GM18507 (cell line): Measurements from ENCODE around the gene ABR.
"Not testable (repeated sequence)": the region's sequence is repeated elsewhere in the genome, so short reads cannot be mapped to it uniquely, and the experiment has no call there.

Source experiments
- DNase-seq: peaks from one replicate; pipeline ENCODE4 v3.0.0; 2011; ENCODE audit warnings: low read depth; ENCODE audit not compliant: insufficient read length; ENCODE audit errors: extremely low spot score
- FAIRE-seq: peaks from 2 replicates; lab custom pipeline; 2011; peaks lifted over from hg19 to GRCh38; lab: Jason Lieb, UNC

Gene ABR

DNA sequence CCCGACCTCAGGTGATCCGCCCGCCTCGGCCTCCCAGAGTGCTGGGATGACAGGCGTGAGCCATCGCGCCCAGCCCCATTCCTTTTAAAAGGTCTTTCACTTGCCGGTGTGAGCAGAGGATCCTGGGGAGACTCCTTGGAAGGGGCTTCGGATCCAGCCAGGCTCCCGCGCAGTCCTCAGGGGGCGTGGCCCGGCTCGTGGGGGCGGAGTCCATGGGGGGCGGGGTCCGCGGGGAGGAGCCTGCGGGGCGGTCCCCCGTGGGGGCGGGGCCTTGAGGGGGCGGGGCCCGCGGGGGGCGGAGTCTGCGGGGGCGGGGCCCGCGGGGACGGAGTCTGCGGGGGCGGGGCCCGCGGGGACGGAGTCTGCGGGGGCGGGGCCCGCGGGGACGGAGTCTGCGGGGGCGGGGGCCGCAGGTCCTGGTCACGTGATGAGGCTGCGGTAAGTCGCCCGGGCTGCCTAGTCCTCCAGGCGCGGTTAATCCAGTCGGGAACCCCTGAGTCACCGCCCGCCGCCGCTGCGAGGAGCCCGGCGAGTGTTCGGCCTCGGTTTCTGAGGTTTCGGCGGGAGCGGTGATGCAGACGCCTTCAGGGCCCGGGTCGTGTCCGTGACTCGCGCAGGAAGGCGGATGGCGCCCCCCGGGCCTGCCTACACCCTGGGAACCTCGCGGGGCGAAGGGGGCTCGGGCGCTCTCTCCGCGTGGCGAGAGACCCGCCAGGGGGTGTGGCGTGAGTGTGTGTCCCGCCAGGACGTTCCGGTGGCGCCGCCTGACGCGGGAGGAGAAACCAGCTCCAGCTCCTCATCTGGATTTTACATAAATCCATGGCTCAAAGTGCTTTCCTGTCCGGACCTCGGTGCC is 23.6 kb upstream of the ABR start:
- FAIRE-seq (peak; percentile 9), DNase-seq (no peak)

DNA sequence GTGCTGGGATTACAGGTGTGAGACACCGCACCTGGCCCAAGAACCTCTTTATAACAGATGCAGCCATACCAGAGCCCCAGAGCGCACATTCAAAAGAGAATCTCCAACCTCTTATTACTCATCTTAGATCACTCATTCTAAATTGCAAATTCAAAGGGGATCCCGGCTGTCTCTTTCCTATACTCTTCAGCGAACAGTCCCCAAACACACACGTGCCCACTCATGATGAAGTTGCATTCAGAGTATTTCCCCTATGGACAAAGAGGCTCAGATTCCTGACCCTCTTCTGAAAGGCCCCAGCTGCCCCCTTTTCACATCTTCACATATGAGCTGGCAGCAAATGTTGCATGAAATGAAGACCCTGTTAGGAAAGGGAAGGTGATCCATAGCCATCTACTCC is 22.5 kb upstream of the ABR start:
- FAIRE-seq = no peak
- DNase-seq = no peak

DNA sequence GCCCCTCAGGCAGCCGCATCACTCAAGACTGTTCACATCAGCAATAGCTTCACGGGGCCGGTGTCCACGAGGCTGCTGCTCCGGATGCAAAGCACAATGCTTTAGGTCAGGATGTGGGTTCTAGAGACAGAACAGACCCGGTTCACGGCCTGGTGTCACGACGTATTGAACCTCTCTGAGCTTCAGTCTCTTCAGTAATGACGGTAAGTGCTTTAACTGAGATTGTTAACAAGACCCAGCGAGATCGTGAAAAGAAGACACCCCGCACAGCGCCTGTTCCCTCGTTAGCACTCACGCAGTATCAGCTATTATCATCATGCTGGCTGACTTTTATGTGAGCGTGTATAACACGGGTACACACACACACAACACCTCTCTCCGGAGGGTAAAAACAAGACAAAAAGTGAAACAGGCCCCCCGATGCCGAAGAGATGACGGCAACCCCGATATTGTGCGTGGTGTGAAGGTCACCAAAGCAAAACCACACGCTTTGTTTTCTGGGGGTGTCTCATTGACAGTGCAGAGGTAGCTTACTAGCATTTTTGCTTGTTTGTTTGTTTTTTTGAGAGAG is 21.4 kb upstream of the ABR start:
- DNase-seq (no peak), FAIRE-seq (no peak)

DNA sequence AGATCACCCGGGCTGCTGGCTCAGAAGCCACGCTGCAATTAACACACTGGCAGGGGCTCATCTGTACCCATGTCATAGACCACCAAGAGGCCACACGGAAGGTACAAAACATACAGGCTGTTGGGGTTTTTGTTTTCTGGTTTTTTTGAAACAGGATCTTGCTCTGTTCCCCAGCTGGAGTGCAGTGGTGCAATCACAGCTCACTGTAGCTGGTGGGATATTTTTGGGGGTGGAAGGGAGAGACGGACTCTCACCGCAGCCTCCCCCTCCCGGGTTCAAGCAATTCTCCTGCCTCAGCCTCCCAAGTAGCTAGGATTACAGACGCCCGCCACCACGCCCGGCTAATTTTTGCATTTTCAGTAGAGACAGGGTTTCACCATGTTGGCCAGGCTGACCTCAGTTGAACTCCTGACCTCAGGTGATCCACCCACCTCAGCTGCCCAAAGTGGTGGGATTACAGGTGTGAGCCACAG is 19.5 kb upstream of the ABR start:
- FAIRE-seq = peak; percentile 54

DNA sequence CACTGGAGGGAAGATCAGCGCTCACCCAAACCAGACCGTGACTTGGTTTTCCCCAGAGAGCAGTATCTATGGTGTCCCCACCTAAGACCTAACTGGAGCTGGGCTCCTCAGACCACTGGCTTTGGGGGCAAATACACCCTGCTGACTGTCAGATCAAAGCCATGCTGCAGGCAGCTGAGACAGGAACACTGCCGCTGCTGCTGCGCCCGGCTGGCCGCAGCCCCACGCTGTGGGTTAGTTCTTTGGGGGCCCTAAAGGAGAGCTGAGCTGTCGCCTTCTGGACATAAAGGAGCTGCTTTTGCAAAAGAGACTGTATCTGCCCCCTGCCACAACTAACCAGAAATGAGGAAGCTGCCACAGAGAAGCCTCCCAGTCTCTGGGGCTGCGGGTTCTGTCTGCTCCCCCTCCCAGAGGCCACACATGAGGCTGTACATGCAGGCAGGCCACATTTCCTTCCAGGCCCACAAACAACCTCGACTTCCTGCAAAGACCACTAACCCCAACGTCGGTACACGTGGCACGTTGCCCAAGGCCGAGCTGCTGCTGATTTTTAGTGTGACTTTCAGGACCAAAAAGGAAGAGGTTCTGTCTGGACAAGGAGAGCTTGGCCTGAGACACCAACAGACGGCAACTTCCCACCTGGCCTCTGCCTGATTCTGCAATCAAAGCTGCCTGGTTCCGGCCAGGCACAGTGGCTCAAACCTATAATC is 18.2 kb upstream of the ABR start:
- FAIRE-seq (peak; percentile 99), DNase-seq (peak; percentile 80)

More for the DNA sequence above, 19.5 kb upstream of the ABR start:
- not testable (repeated sequence) for DNase-seq

DNA sequence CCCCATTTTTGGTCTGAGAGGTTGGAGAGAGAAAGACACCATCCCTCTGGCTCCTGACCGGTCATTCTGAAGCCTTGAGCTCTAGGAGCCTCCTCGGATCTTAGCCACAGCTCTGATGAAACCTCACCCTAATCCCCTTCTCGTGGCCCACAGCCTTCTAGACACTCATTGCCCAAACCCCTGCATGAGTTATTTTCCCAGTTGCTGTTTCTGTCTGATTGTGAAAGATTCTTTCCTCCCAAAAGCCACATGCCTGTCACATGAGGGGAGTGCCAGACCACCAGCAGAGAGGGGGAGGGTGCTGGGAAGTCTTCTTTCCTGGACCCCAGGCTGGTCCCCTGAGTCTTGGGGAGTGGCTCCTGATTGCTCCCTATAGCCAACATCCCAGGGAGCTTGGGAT is 17.6 kb upstream of the ABR start:
- DNase-seq (no peak), FAIRE-seq (no peak)

DNA sequence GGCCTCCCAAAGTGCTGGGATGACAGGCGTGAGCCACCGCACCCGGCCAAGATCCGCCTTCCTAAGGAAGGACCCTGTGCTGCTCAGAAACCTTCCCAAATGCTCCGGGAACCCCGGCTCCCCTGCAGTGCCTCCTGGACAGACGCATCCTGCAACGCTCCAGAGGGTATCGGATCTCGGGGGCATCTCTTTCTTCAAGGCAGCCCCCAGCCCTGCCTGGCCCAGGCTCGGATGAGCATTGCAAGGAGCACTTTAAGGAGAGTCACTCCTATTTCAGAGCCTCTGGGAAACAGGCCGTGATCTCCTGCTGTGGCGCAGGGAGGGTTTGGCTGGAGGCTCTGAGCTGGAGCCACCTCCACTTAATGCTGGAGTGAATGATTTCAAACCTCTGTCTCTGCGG is 17.2 kb upstream of the ABR start:
- FAIRE-seq (no peak), DNase-seq (no peak)

DNA sequence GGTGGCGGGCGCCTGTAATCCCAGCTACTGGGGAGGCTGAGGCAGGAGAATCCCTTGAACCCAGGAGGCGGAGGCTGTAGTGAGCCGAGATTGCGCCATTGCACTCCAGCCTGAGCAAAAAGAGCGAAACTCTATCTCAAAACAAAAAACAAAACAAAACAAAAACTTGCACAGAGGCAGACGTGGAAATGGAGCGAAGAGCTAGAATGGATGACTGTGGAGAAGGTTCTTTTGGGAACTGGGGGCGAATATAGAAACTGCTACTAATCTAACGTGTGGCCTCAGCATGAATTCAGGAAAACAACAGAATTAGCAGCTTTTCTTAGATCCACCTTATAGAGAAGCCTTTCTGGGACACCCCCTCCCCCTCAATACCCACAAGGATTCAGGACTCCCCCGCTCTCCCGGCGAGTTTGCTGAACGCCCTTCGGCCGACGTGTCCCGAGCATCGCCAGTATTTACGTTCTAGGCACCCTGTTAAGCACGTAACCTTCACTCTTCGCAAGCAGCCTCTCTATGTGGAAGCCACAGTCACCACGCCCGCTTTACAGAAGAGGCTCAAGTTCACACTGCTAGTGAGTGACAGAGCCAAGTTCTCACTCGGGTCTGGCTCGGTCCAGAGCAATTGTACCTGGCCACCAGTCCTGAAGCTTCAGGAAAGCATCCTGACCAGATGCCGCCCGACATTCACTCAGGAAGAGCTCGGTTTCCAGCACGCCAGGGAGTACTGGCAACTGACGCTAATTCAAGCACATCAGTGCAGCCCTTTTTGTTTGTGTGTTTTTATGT is 13.3 kb upstream of the ABR start:
- no peak for FAIRE-seq
- DNase-seq = no peak

DNA sequence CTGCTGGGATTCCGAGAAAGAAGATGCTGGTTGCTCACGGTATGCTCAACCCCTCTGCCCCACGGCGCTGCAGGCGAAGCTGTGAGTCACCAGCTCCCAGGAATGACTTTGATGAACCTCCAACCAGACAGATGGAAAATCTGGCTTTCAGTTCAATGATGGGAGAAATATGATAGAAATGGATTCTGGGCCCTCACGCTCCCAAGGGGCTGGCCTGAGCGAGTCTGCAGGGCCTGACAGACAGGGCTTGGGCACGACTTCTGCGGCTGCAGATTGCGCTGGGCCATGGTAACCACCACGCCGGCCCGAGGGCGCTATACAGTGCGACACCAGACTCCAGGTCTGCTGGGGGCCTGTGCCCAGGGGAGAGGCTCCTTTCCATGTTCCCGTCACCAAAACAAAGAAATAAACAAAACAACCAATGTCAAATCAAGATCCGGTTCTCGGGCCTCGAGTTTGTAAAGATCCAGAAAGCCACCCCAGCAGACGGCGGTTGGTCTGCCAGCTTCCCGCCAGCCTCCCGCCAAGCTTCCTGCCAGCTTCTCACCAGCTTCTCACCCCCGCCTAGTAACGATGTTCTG is 11.1 kb upstream of the ABR start:
- DNase-seq (no peak), FAIRE-seq (no peak)

DNA sequence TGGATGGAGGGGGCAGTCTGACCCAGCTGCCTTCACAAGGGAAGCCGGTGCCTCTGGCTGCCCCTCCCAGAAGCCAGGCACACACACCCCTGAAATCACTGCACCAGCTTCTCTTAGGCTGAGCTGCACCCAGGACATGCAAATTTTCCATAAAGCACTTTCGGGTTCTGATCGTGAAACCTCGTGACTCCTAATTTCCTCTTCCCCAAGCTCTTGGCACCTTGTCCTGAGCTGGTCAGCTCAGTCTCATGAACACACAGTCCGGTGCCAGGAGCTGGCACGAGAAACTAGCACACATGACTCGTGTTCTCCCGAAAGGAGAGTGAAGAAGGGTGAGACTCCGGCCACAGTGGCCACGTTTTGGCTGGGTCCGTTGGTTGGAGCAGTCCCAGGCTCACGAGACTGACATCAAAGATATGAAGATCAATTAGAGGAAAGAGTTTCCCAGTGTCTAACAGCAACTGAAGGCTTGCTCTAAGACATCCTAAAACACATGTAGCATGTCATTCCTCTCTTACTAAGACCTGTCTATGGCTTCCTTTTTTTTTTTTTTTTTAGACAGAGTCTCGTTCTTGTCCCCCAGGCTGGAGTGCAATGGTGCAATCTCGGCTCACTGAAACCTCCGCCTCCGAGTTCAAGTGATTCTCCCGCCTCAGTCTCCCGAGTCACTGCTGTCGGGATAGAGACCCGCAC is 9.2 kb upstream of the ABR start:
- no peak for DNase-seq

DNA sequence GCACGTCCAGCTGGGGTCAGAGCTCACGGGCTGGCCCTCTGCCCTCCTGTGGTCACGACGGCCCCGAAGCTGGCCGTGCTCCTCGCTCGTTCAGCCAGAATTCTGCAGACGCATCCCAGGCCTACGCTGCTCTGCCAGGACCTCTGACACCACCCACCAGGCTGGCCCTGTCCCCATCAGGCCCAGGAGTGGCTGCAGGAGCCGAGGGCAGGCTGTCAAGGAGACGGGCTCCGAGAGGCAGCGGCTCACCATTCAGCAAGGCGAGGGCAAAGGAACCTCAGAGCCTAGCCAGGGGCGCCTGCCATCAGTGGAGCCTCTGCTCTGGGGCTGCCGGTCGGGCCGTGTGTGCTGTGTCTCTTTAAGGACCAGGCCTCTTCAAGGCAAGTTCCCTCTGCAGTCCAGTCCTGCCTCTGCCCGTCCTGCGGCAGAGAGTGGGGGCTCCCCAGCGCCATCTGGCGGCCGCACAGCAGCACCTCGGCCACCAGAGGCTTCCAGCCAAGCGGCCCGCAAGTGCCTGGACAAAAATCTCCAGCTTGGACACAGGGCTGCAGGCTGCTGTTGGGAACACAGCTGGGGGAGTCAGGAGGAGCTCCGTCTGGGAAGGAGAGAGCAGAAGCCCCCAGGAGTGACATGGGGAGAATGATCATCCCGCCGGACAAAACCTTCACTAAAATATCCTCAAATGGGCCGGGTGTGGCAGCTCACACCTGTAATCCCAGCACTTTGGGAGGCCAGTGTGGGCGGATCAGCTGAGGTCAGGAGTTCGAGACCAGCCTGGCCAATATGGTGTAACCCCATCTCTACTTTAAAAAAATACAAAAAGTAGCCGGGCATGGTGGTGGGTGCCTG is 7.4 kb upstream of the ABR start:
- FAIRE-seq (peak; percentile 85), DNase-seq (no peak)

More for the DNA sequence above, 9.2 kb upstream of the ABR start:
- FAIRE-seq = peak; percentile 71

DNA sequence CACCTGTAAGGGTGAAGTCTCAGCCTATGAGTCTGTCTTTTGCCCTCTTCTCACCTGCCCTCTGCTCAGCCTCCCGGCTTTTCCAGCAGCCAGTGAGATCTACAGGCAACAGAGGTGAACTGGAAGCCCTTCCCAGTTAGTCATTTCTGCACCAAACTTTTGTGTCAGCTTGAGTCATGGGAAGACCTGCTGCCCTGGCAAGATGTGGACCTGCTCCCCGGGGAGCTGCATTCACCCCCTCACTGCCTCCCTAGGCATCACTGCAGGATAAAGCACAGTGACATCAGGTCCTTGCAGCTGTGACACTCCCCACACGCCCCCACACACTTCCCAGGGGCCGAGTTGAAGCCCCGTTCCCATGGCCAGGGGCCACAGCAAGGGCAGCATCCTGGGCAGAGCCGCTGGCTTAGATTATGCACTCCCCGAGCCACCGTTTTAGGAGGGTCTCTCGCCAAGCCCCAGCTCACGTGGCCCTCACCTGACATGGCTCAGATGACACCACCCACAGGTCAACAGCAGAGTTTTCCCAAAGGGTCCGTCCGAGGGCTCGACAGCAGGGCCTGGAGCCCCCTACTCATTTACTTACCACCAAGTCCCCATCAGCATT is 6.5 kb upstream of the ABR start:
- peak; percentile 66 for FAIRE-seq
- no peak for DNase-seq

DNA sequence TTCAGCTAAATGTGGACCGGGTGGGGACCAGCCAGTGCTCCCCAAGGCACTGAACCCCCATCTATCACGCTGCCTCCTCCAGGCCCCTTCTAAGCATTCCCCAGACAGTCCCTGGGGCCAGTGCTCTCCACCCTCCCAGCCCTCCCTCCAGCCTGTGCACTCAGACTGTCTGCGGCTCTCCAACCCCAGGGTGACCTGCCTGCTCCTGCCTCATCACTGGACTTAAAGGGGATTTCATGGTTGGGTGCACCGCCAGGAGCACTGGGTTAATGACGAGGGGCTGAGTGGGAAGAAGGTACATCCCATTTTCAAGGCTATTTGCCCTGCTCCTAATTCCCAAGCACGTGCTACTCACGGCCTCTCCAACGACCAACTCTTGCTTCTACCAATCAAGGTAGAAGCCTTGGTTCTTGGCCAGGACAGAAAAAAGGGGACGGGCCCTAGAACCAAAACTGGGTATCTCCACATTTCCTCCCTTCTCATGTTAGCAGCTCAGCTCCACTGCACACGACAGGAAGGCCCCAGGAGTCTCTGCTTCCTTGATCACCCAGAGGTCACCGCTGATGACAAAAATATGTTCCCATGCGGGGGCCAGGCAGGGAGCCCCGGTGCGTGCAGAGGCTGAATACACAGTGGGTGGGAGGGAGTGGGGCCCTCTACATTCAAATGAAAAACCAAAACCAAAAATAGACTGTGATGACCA is 3.5 kb upstream of the ABR start:
- FAIRE-seq (peak; percentile 99), DNase-seq (peak; percentile 64)

DNA sequence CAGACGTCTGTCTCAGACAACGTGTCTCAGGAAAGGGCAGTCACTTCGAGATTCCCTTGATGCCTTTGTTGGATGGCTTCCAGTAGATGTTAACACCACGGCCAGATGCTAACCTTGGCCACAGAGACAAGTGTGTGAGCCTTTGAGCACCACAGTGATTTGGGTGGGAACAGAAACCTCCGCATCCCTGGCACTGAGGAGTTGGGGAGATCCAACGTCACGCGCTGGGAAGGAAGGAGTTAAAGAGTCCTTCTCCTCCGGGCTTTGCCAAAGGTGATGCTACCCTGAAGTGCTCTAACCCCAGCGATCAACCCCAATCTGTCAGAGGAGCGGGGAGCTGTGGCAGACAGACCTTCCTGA is 3.0 kb upstream of the ABR start:
- DNase-seq (no peak), FAIRE-seq (no peak)

DNA sequence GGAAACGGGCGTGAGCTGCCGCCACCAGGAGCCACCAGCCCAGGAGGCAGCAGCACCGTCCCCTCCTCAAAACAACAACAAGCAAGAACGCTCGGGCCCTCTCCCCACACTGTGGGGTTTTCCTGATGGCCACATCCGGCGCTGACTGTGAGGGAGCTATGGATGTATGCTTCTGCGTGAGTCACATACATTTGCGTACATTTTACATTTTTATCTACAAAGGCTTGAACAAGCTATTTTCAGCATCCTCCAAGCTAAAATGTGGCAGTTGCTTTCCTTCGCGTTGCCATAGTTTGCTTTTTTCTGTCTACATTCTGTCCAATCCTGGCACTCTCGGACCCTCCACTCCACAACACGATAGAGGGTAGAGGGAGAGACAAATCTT is 2.0 kb upstream of the ABR start:
- DNase-seq = no peak
- FAIRE-seq = peak; percentile 74

DNA sequence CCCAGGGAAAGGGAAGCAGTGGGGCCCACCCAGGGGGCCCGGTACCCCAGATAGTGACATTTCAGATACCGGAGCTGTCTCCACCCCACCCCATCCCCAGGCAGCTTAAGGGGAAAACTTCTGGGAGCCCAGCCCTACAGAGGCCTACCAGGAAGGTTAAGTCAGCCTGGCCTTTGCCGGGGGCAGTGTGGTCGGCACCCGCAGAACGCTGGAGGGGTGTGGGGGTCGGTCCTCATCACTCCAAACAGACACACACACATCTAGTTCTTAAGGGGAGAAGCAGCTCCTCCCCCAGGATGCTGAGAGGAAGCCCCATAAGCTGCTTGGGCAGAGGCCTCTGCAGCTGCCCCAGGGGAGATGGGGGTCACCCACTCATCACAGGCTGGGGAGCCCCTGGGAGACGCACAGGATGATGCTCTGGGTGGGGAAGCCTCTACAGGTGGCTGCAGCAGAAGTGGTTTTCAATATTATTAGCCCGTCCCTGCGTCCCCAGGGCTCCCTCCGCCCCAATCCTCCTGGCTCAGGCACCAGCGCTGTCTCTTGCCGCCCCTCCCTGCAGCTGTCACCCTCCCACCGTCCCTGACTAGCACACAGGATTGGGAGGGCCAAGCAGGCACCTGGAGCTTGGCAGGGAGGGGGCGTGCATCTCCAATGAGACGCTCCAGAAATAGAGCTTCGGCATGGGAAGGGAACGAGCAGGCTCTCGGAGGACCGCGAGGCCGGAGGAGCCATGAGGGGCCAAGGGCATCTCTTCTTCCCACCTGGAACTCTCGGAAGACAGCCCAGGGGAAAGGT is 1.4 kb upstream of the ABR start:
- FAIRE-seq (peak; percentile 93), DNase-seq (no peak)
